Urinary bladder (tissue), 4 donors: Measurements from ENCODE around the gene COX11. TPM values are rescaled to one million over a fixed set of nuclear protein-coding genes. Genes with fewer than 3 reads are reported as not detected.

Source experiments
- DNase-seq: peaks from one replicate; pipeline ENCODE4 v3.0.0-alpha.2; 2015; ENCODE audit errors: extremely low spot score
- H3K27ac ChIP-seq: one replicate; pipeline ENCODE4 v1.5.1; 2013; ENCODE audit warnings: low read depth, mild to moderate bottlenecking, moderate library complexity
- H3K36me3 ChIP-seq: one replicate; pipeline ENCODE4 v1.6.1; 2013; ENCODE audit warnings: mild to moderate bottlenecking, moderate library complexity; ENCODE audit not compliant: insufficient read depth
- H3K4me1 ChIP-seq: one replicate; pipeline ENCODE4 v1.6.1; 2013; ENCODE audit warnings: mild to moderate bottlenecking, moderate library complexity; ENCODE audit not compliant: insufficient read depth
- H3K4me3 ChIP-seq: one replicate; pipeline ENCODE4 v1.5.1; 2013; ENCODE audit warnings: low read depth, low read length
- WGBS: extraction: QIAGEN DNeasy Blood & Tissue Kit; methylation state at CpG from one replicate; pipeline ENCODE4 v1.1.7; 2013; 5-methylcytosine and 5-hydroxymethylcytosine counted together
- polyA plus RNA-seq: library from polyadenylated mRNA; stranded (reverse); fragments of 200-250 nt; gene quantifications from one replicate; pipeline ENCODE4 v1.2.3, GENCODE V29; 2013
- total RNA-seq: library from RNA; depleted of rRNA; stranded (reverse); fragments of >200 nt; gene quantifications from one replicate; pipeline ENCODE4 v1.2.3, GENCODE V29; 2014
- donor health status: healthy with polysubstance abuse.
- donor health status: healthy.

COX11 gene
- total and polyA plus RNA-seq, 2 donors, result 62.1 to 70.1 TPM

GRCh38 chr17:54945671-54946070 lies 22.8 kb downstream of the COX11 start:
- Histone ChIP-seq H3K4me1 (no peaks in the 10 kb centered on the region), H3K36me3 (no peaks in the 10 kb centered on the region), H3K27ac (no peak overlapping the region), H3K4me3 (no peak overlapping the region)
- DNase-seq, result no peak
- WGBS, result 88% methylated on average over 1 of the region's 1 CpG

GRCh38 chr17:54945231-54945630 lies 23.2 kb downstream of the COX11 start:
- 64% methylated on average over 1 of the region's 1 CpG for WGBS

GRCh38 chr17:54944796-54945195 lies 23.7 kb downstream of the COX11 start:
- WGBS, result 83% methylated on average over 1 of the region's 1 CpG
- DNase-seq, result no peak
- Histone ChIP-seq H3K4me3 (no peak overlapping the region), H3K4me1 (no peaks in the 10 kb centered on the region), H3K27ac (no peak overlapping the region), H3K36me3 (no peaks in the 10 kb centered on the region)

More at GRCh38 chr17:54945231-54945630, 23.2 kb downstream of the COX11 start:
- Histone ChIP-seq H3K4me1 (no peaks in the 10 kb centered on the region), H3K4me3 (no peak overlapping the region), H3K27ac (no peak overlapping the region), H3K36me3 (no peaks in the 10 kb centered on the region)
- DNase-seq, result no peak

GRCh38 chr17:54941285-54941684 lies 27.2 kb downstream of the COX11 start:
- 95% methylated on average over 1 of the region's 1 CpG for WGBS
- Histone ChIP-seq H3K4me3 (no peak overlapping the region), H3K36me3 (no peaks in the 10 kb centered on the region), H3K27ac (no peak overlapping the region), H3K4me1 (no peaks in the 10 kb centered on the region)
- no peak for DNase-seq

GRCh38 chr17:54937426-54937825 lies 31.0 kb downstream of the COX11 start:
- 95% methylated on average over 1 of the region's 1 CpG for WGBS
- Histone ChIP-seq H3K4me1 (no peaks in the 10 kb centered on the region), H3K27ac (no peak overlapping the region), H3K36me3 (no peaks in the 10 kb centered on the region), H3K4me3 (no peak overlapping the region)
- no peak for DNase-seq

GRCh38 chr17:54937018-54937417 lies 31.4 kb downstream of the COX11 start:
- Histone ChIP-seq H3K4me3 (no peak overlapping the region), H3K27ac (no peak overlapping the region), H3K36me3 (no peaks in the 10 kb centered on the region), H3K4me1 (no peaks in the 10 kb centered on the region)
- no peak for DNase-seq
- WGBS, result 65% methylated on average over 5 of the region's 5 CpGs

GRCh38 chr17:54935471-54935870 lies 33.0 kb downstream of the COX11 start:
- 92% methylated on average over 5 of the region's 5 CpGs for WGBS
- no peak for DNase-seq
- no peaks in the 10 kb centered on the region for H3K4me1 ChIP-seq
- no peaks in the 10 kb centered on the region for H3K36me3 ChIP-seq
- no peak overlapping the region for H3K27ac ChIP-seq
- H3K4me3 ChIP-seq, result no peak overlapping the region

GRCh38 chr17:54933921-54934320 lies 34.5 kb downstream of the COX11 start:
- no peak overlapping the region for H3K27ac ChIP-seq
- DNase-seq, result no peak
- H3K4me1 ChIP-seq, result no peaks in the 10 kb centered on the region
- H3K4me3 ChIP-seq, result no peak overlapping the region
- WGBS, result 77% methylated on average over 3 of the region's 3 CpGs
- peaks cover 2% of the 10 kb centered on the region for H3K36me3 ChIP-seq

- no peak for DNase-seq
- 96% methylated on average over 1 of the region's 1 CpG for WGBS
- Histone ChIP-seq H3K4me3 (no peak overlapping the region), H3K27ac (no peak overlapping the region), H3K36me3 (peaks cover 2% of the 10 kb centered on the region), H3K4me1 (no peaks in the 10 kb centered on the region)
Observed at GRCh38 chr17:54932711-54933110, 35.7 kb downstream of the COX11 start.

GRCh38 chr17:54927525-54927924 lies 40.9 kb downstream of the COX11 start:
- Histone ChIP-seq H3K4me3 (no peak overlapping the region), H3K4me1 (no peaks in the 10 kb centered on the region), H3K36me3 (peaks cover 2% of the 10 kb centered on the region), H3K27ac (no peak overlapping the region)
- WGBS, result 84% methylated on average over 3 of the region's 3 CpGs
- DNase-seq, result no peak

GRCh38 chr17:54924405-54924804 lies 44.0 kb downstream of the COX11 start:
- no peak overlapping the region for H3K4me3 ChIP-seq
- H3K4me1 ChIP-seq, result no peaks in the 10 kb centered on the region
- DNase-seq, result no peak
- 97% methylated on average over 5 of the region's 5 CpGs for WGBS
- H3K27ac ChIP-seq, result no peak overlapping the region
- H3K36me3 ChIP-seq, result no peaks in the 10 kb centered on the region

GRCh38 chr17:54920819-54921218 lies 47.6 kb downstream of the COX11 start:
- no peaks in the 10 kb centered on the region for H3K36me3 ChIP-seq
- H3K4me1 ChIP-seq, result no peaks in the 10 kb centered on the region
- 97% methylated on average over 6 of the region's 6 CpGs for WGBS
- no peak overlapping the region for H3K4me3 ChIP-seq
- DNase-seq, result no peak
- H3K27ac ChIP-seq, result no peak overlapping the region

- H3K4me3 ChIP-seq, result no peak overlapping the region
- no peak overlapping the region for H3K27ac ChIP-seq
- H3K36me3 ChIP-seq, result peaks cover 3% of the 10 kb centered on the region
- no peak for DNase-seq
- no peaks in the 10 kb centered on the region for H3K4me1 ChIP-seq
Observed at GRCh38 chr17:54919425-54919824, 49.0 kb downstream of the COX11 start.

GRCh38 chr17:54916721-54917120 lies 51.7 kb downstream of the COX11 start:
- Histone ChIP-seq H3K4me1 (no peaks in the 10 kb centered on the region), H3K27ac (no peak overlapping the region), H3K4me3 (no peak overlapping the region), H3K36me3 (peaks cover 7% of the 10 kb centered on the region)
- 94% methylated on average over 2 of the region's 2 CpGs for WGBS
- DNase-seq, result no peak
